Activated B cell treated with CpG ODN at 0.5 μM for 24 hours (primary cell): ENCODE measurements around the gene NECTIN3. TPM values are rescaled to one million over a fixed set of nuclear protein-coding genes. Genes with fewer than 3 reads are reported as not detected.

Experiments used
- ATAC-seq: fragments of 200-7000 bp; cut with Tn5 transposase; one replicate; pipeline ENCODE4 v1.10.0; 2021; ENCODE audit warnings: low read depth, mild to moderate bottlenecking, moderate library complexity
- CTCF ChIA-PET: fragments of 350-600 bp; sonication (Branson Sonifier 250); formaldehyde crosslinking; loops from one replicate; lab custom pipeline; 2021; ENCODE audit warnings: antibody characterized with exemption; lab: Charles Lee
- POLR2A ChIA-PET: fragments of 350-600 bp; sonication (Branson Sonifier 250); formaldehyde crosslinking; loops from one replicate; lab custom pipeline; 2021; ENCODE audit warnings: antibody characterized with exemption; lab: Charles Lee
- DNase-seq: peaks from one replicate; pipeline ENCODE4 v3.0.0; 2022
- H3K27ac Mint-ChIP-seq: one replicate; pipeline ENCODE4 v1.8.0; 2020; ENCODE audit warnings: mixed read lengths
- H3K27me3 Mint-ChIP-seq: one replicate; pipeline ENCODE4 v1.8.0; 2021; ENCODE audit warnings: mixed read lengths
- H3K36me3 Mint-ChIP-seq: one replicate; pipeline ENCODE4 v1.8.0; 2021; ENCODE audit warnings: low read depth, mixed read lengths
- H3K4me1 Mint-ChIP-seq: one replicate; pipeline ENCODE4 v1.8.0; 2021; ENCODE audit warnings: mixed read lengths
- H3K4me3 Mint-ChIP-seq: one replicate; pipeline ENCODE4 v1.8.0; 2020; ENCODE audit warnings: mild to moderate bottlenecking, mixed read lengths
- H3K9me3 Mint-ChIP-seq: one replicate; pipeline ENCODE4 v1.8.0; 2020; ENCODE audit warnings: mixed read lengths
- intact Hi-C: fragments of 100-400 bp; cut with micrococcal nuclease; formaldehyde crosslinking; loops from one replicate; pipeline ENCODE4 v1.15.1; 2024
- total RNA-seq: library from RNA; stranded (reverse); gene quantifications from 2 replicates; pipeline ENCODE4 v1.2.3, GENCODE V29; 2022
- TF ChIP-seq, protein P1 (sequence below): fragments of 200-600 bp; IDR thresholded peaks from one replicate; pipeline ENCODE4 v1.8.0; 2022; ENCODE audit warnings: antibody characterized with exemption, mild to moderate bottlenecking

Gene NECTIN3
- total RNA-seq, 1 donor from 2014 or later: 0.71 TPM

DNA sequence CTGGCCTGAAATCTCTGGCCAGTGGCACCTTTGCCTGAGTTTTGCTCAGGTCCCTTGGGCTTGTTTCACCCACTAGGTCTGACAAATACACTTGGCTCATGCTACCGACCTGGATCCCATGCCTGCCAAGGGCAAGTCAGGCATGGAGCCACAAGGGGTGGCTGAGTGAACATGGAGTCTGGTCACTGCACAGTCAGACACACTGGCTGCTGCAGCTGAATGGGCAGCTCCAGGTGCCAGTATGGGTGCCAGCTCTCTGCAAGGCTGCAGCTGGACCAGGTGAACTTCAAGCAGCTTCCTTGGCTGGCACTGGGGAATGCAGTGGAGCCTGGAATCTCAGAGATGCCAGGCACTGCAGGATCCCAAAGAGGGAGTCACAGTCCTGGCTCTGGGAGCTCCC is 170.3 kb downstream of the NECTIN3 start:
- Mint-ChIP-seq H3K36me3 (no peaks in the 10 kb centered on the region), H3K27me3 (no peaks in the 10 kb centered on the region), H3K4me1 (peaks cover 3% of the 10 kb centered on the region), H3K4me3 (no peak overlapping the region), H3K9me3 (peaks cover 6% of the 10 kb centered on the region), H3K27ac (no peak overlapping the region)
- ChIA-PET POLR2A (no interaction called here), CTCF (no interaction called here)
- ATAC-seq (no peak), DNase-seq (no peak)
- intact Hi-C loops: no loop called here
- TF ChIP-seq, protein P1, sequence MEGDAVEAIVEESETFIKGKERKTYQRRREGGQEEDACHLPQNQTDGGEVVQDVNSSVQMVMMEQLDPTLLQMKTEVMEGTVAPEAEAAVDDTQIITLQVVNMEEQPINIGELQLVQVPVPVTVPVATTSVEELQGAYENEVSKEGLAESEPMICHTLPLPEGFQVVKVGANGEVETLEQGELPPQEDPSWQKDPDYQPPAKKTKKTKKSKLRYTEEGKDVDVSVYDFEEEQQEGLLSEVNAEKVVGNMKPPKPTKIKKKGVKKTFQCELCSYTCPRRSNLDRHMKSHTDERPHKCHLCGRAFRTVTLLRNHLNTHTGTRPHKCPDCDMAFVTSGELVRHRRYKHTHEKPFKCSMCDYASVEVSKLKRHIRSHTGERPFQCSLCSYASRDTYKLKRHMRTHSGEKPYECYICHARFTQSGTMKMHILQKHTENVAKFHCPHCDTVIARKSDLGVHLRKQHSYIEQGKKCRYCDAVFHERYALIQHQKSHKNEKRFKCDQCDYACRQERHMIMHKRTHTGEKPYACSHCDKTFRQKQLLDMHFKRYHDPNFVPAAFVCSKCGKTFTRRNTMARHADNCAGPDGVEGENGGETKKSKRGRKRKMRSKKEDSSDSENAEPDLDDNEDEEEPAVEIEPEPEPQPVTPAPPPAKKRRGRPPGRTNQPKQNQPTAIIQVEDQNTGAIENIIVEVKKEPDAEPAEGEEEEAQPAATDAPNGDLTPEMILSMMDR: no peak
